Measurements from ENCODE around the gene PTPRQ.
"Not testable (repeated sequence)": the region's sequence is repeated elsewhere in the genome, so short reads cannot be mapped to it uniquely, and the experiment has no call there.

DNA sequence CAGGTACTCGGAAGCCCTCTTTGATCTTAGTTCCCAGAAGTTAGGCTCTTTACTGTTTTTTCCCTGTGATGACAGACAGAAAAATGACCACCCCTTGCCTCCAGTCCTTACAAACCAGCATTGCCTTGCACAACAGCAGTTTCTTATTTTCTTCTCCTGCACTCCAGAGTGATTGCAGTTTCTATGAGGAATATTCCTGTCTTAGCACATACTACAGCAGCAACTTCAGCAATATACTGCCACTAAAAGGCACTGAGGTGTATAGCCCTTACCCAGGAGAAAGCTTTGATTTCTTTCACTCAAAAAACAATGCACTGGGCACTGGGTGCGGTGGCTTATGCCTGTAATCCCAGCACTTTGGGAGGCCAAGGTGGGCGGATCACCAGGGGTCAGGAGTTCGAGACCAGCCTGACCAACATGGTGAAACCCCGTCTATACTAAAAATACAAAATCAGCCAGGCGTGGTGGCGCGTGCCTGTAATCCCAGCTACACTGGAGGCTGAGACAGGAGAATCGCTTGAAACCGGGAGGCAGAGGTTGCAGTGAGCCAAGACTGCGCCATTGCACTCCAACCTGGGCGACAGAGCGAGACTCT lies 232.1 kb downstream of the PTPRQ start:
- TF ChIP-seq POLR2A (IDR thresholded peaks at IDR 0.05; ENCODE audit: low read length); GATA1 (IDR thresholded peaks at IDR 0.05; ENCODE audit: low read depth, low read length): not testable (repeated sequence)
